DMS79 (cell line): ENCODE results near the gene CEBPG.

Source experiments
- DNase-seq: peaks from one replicate; lab custom pipeline; 2025; lab: John Stamatoyannopoulos, UW

Gene CEBPG

GRCh38 chr19:33350538-33351309, 22.8 kb upstream of the CEBPG start:
- DNase-seq = no peak

GRCh38 chr19:33355535-33355934, 18.0 kb upstream of the CEBPG start:
- DNase-seq = no peak

GRCh38 chr19:33357556-33357955, 16.0 kb upstream of the CEBPG start:
- DNase-seq = no peak

DNA sequence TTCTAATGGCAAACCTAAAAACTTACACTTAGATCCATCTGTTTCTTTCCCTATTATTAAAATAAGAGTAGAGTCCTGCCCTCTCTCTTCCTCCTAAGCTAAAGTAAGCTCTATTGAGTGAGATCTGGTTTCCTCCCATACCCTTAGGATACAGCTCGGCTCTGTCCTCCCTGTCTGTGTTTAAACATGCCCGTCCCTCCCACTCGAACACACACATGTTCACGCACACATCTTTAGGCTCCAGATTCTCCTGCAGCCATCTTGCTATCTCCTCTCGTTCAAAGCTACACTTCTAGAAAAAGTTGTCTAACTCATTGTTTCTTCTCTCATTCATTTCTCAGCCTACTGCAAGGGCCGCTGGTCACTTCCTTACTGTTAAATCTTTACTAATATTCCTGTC, 15.1 kb upstream of the CEBPG start:
- DNase-seq = no peak

- DNase-seq = no peak
These were observed 13.9 kb upstream of the CEBPG start for GRCh38 chr19:33359581-33359980.

DNA sequence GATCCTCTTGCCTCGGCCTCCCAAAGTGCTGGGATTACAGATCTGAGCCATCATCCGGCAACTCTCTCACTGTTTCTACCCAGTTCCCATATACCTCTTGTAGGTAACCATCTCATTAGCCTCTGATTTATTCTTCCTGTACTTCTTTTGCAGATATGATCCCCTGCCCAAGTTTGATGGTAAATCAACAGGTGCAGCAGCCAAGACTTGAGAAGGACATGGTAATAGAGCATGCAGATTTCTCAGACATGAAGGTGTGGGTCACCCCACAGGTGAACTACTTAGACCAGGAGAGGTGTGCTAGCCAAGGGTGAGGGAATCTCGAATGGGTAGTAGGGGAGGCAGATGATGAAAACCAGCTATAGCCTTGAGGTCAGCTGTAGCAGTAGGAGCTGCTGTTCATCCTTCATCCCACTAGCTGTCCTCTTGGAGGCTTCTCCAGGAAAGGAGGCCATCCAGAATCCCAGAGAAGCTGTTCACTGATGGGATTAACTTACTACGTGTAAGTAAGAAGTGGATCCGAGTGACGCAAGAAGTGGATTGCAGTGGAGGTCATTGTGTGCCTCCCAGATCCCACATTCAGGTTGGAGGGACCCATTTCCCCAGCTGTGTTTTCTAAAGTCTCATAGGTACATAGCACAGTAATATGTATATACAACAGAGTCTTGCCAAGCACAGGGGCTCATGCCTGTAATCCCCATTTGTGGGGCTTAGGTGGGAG, 10.8 kb upstream of the CEBPG start:
- DNase-seq = no peak

GRCh38 chr19:33363476-33363875, 10.0 kb upstream of the CEBPG start:
- DNase-seq = no peak

GRCh38 chr19:33365691-33366090, 7.8 kb upstream of the CEBPG start:
- DNase-seq = no peak

DNA sequence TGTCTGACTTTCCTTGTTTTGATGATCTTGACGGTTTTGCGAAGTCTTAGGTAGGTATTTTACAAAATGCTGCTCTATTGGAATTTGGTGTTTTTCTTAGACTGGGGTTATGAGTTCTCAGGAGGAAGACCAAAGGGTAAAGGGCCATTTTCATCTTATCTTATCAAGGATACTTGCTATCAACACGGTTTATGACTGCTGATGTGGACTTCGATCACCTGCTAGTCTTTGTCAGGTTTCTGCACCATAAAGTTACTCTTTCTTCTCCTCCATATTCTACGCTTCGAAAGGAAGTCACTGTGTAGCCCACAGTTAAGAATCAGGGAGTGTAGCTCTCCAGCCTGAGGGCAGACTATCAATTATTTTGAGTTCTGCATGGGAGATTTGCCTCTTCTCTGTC, 7.4 kb upstream of the CEBPG start:
- DNase-seq = no peak

GRCh38 chr19:33366897-33367296, 6.6 kb upstream of the CEBPG start:
- DNase-seq = no peak

- no peak for DNase-seq
These were observed 5.2 kb upstream of the CEBPG start for GRCh38 chr19:33368074-33368864.

GRCh38 chr19:33370783-33371182, 2.7 kb upstream of the CEBPG start:
- DNase-seq = no peak

DNA sequence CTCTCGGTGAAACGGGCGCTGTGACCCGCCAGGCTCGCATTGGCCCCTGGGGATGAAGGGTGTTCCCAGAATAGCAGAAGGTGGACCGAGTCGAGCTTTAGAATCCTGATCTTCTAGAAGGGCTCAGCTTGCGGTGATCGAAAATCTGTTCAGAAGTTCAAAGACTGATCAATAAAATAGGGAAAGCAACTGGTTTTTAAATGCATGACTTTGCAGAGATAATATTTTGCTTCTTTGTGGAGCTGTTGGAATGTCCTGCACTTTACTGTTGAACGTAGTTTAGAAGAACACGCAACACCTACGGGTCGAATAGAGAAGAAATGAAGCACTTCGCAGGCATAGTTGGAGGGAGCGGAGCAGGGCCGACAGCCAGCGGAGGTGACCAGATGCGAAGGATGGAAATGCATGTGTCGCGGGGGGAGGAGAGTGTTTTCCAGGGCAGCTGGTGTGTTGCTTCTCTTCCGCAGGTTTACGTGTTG, 766 bp downstream of the CEBPG start:
- no peak for DNase-seq

DNA sequence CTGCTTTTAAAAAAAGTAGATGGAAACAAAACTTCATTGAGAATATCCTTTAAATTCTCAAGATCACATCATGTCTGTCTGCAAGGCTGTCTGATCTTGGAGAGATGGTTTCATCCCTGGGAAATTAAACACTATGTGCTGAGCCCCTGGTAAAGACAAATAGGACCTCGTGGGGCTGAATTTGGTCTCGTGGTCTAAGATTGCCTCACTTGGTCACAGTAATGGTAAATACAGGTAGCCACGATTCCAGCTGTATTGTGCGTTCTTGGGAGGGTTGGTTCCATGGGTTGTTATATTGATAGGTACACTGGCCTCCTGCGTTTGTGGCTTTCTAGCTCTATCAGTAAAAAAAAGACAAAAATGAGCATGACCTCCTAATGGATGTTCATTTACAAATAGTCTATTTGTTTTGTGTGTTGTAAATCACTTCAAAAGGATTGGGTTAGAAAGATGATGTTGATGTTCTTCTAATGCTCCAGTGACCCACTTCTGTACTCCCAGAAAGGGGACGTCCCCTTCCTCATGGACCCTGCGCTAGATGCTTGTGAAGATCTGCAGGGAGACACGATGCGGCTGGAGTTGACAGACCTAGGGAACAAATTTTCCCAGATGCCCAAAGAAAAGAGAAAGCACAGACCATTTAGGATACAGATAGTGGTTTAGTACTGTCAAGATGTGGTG, 1.8 kb downstream of the CEBPG start:
- DNase-seq = no peak

GRCh38 chr19:33375837-33376159, 2.3 kb downstream of the CEBPG start:
- DNase-seq = no peak

DNA sequence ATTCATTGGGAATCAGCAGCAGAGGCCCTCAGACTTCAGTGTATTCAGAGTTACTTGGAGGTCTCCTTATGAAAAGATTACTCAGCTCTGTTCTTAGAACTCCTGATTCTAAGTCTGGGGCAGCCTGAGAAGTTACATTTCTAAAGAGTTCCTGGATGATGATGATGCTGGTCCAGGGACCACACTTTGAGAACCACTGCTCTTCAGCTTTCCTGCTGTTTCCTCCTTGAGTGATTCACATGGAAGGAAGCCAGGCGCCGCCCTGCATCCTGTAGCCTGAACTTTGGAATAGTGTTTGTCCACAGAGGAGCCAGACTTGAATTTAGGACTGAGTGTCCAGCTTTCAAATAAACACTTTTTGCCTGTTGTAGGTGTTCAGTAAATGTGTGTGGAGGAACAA, 2.9 kb downstream of the CEBPG start:
- DNase-seq = no peak

DNA sequence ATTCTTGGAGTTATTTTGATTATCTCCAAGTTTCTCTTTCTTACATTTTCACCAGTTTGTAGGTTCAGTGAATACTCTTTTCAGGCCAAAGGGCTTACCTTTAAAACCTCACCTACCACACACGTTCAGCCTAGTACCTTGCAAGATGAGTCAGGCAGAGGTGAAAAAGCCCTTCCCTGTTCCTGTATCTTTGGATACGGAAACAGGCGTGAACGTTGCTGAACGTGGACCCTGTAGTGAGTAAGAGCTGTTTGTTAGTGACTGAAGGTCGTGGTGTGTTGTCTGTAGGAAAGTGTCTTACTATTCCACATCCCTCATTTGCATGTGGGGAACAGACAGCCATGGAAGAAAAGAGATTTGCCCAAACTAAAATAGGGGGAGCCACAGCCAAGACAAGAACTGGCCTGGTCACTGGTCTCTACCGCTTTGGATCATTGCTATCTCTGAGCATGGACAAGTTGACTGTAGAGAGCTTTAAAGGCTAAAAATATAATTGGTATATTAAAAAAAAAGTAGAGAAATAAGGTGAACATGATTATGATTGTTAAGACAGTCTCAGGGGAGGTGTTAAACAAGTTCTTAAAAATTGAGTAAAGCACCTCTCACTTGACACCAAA, 3.5 kb downstream of the CEBPG start:
- DNase-seq = no peak

DNA sequence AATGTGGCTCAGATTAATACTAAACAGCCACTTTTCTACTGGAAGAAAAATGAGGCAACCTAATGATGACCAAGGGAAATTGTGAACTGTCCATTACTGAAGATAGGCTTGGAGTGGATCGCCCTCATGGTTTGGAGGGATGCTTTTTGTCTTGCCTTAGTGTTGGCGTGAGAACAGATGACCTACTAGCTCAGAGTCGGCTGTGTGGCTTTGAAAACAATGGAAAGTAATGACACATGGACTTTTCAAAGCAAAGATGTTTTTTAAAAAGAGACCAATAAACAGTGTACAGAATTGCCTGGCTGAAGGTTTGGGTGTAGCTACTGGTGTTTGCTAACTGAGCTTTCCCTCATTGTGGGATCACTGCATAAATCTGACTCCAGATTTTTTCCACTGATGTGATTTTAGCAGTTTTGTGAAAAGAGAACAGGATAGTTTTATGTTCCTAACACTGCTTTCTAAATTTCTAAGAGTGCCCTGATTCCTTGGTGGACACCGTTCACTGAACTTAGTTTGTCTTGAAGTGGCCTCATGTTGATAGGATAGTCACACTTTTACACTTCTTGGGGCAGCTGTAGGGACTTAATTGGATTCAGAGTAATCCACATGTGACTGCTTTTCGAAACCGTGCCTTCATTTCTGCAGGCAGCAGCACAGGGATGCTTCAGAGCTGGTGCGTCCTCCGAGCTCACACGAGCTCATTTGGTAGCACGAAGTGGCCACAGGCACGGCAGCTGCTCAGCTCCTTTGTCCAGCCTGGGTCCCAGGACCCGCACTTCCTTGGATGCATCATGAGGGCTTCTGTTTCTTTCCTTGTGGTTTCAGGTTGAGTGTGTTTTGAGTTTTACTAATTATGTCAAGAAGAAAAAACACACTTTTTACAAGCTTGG, 4.3 kb downstream of the CEBPG start:
- DNase-seq = no peak

DNA sequence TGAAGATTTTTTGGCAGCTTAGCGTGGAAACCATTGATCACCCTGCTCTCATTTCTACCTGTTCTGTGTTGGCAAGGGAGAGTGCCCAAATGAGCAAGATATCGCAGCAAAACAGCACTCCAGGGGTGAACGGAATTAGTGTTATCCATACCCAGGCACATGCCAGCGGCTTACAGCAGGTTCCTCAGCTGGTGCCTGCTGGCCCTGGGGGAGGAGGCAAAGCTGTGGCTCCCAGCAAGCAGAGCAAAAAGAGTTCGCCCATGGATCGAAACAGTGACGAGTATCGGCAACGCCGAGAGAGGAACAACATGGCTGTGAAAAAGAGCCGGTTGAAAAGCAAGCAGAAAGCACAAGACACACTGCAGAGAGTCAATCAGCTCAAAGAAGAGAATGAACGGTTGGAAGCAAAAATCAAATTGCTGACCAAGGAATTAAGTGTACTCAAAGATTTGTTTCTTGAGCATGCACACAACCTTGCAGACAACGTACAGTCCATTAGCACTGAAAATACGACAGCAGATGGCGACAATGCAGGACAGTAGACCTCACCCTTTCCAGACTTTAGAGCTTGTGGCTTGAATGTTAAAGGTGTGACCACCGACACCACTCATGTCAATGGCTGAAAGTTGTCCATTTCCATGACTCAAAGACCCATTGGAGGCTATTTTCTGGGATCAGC, 5.8 kb downstream of the CEBPG start:
- no peak for DNase-seq

GRCh38 chr19:33381101-33381500, 7.6 kb downstream of the CEBPG start:
- DNase-seq = no peak
